Esophagus (tissue), 2 donors: ENCODE results near the gene ARSD. TPM values are rescaled to one million over a fixed set of nuclear protein-coding genes. Genes with fewer than 3 reads are reported as not detected.
"Not testable (repeated sequence)": the region's sequence is repeated elsewhere in the genome, so short reads cannot be mapped to it uniquely, and the experiment has no call there.

Experiments used
- H3K27ac ChIP-seq, 2 donors: one replicate each; pipeline ENCODE4 v1.5.1; 2013; ENCODE audit warnings: low read depth in 2 of 2, mild to moderate bottlenecking in 2 of 2, inconsistent platforms in 1 of 2, low read length in 1 of 2, moderate library complexity in 1 of 2
- H3K27me3 ChIP-seq, 2 donors: one replicate each; pipeline ENCODE4 v1.6.1; 2013; ENCODE audit warnings: low read length in 2 of 2, control low read depth in 1 of 2, mild to moderate bottlenecking in 1 of 2; ENCODE audit not compliant: insufficient read depth in 2 of 2, control insufficient read depth in 1 of 2
- H3K36me3 ChIP-seq, 2 donors: one replicate each; pipeline ENCODE4 v1.6.1; 2013; ENCODE audit warnings: low read length in 1 of 2; ENCODE audit not compliant: control insufficient read depth in 2 of 2, insufficient read depth in 2 of 2
- H3K4me1 ChIP-seq, 2 donors: one replicate each; pipeline ENCODE4 v1.6.1; 2013; ENCODE audit warnings: low read length in 1 of 2; ENCODE audit not compliant: control insufficient read depth in 2 of 2, insufficient read depth in 2 of 2
- H3K4me3 ChIP-seq, 2 donors: one replicate each; pipeline ENCODE4 v1.5.1; 2013; ENCODE audit warnings: low read length in 2 of 2, mild to moderate bottlenecking in 2 of 2, low read depth in 1 of 2, moderate library complexity in 1 of 2
- H3K9me3 ChIP-seq, 2 donors: one replicate each; pipeline ENCODE4 v1.6.1; 2013; ENCODE audit warnings: mild to moderate bottlenecking in 2 of 2, low read depth in 1 of 2, low read length in 1 of 2, moderate library complexity in 1 of 2; ENCODE audit not compliant: control insufficient read depth in 2 of 2, insufficient read depth in 1 of 2
- WGBS, 2 donors: extraction: QIAGEN DNeasy Blood & Tissue Kit; methylation state at CpG; one replicate each; pipeline ENCODE4 v1.1.7; 2013; 5-methylcytosine and 5-hydroxymethylcytosine counted together
- polyA plus RNA-seq, 2 donors: library from polyadenylated mRNA; stranded (reverse); fragments of 200-250 nt; gene quantifications; one replicate each; pipeline ENCODE4 v1.2.3, GENCODE V29; 2013
- donor health status: healthy with polysubstance abuse.
- donor health status: Bipolar disorder and iron deficiency.

Gene ARSD, protein sequence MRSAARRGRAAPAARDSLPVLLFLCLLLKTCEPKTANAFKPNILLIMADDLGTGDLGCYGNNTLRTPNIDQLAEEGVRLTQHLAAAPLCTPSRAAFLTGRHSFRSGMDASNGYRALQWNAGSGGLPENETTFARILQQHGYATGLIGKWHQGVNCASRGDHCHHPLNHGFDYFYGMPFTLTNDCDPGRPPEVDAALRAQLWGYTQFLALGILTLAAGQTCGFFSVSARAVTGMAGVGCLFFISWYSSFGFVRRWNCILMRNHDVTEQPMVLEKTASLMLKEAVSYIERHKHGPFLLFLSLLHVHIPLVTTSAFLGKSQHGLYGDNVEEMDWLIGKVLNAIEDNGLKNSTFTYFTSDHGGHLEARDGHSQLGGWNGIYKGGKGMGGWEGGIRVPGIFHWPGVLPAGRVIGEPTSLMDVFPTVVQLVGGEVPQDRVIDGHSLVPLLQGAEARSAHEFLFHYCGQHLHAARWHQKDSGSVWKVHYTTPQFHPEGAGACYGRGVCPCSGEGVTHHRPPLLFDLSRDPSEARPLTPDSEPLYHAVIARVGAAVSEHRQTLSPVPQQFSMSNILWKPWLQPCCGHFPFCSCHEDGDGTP
- polyA plus RNA-seq: 10 to 100 TPM; 10.5 to 10.9 TPM

DNA sequence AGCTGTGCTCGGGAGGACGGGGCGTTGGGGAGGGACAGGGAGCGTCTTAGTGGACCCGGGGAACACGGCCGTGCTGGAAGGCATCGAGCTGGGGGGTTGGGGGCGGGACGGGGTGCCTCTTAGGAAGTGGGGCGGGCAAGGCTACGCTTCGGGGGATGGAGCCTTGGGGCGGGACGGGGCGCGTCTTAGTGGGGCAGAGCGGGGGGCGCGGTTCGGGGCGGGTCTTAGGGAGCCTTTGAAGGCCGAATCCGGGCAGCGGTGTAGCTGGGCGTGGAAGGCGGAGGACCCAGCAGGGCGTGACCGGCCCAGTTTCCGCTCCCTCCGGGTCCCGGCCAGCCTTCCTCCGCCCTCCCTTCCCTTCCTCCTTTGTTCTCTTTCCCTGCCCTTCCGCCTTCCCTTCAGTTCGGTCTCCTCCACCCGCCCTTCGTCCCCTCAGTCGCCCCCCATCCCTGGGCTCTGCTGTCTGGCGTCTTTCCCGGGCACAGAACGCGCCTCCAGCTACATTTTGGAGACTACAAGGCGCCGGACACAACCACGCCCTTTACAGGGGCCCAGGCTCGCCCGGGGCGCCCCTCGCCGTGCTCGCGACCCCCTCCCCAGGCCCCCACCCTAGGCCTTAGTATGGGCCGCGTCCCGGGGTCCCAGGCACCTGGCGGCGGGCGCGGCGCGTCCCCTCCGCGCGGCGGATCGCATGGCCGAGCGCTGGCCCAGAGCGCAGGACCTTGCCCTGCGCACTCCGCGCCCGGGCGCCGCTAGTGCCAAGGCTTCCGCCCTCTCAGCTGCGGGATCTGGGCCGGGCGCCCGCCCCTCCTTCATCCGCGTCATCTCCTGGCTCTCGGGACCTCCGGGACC, at the start of gene ARSD:
TSS of gene ARSD (minus strand) at position 757 of the 852 bp plus-strand sequence. CDS start at position 693, 64 bp downstream.
- Histone ChIP-seq H3K4me1 (no peaks in the 10 kb centered on the region), H3K27ac (peak within 1 kb of the TSS; percentile 97 to 98), H3K27me3 (no peaks in the 10 kb centered on the region), H3K9me3 (peaks cover 0 to 2% of the 10 kb centered on the region in 2 donors), H3K36me3 (no peaks in the 10 kb centered on the region), H3K4me3 (peak within 1 kb of the TSS; percentile 74 to 83)
- 1% methylated on average over 35 to 82 of the region's 84 CpGs for WGBS, 2 donors

DNA sequence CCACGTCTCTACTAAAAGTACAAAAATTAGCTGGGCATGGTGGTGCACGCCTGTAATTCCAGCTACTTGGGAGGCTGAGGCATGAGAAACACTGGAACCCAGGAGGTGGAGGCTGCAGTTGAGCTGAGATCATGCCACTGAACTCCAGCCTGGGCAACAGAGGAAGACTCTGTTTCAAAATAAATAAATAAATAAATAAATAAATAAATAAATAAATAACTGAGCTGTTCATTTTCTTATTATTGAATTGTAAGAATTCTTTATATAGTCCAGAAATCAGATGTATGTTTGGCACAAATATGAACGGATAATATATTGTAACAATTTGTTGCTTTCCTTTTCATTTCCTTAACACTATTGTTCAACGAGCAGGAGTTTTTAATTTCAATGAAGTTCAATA, 49.5 kb upstream of the ARSD start:
- not testable (repeated sequence) for H3K4me1 ChIP-seq, H3K27me3 ChIP-seq, H3K4me3 ChIP-seq, H3K9me3 ChIP-seq, H3K36me3 ChIP-seq, H3K27ac ChIP-seq
- WGBS, 2 donors: 83 to 87% methylated on average over 4 of the region's 4 CpGs

DNA sequence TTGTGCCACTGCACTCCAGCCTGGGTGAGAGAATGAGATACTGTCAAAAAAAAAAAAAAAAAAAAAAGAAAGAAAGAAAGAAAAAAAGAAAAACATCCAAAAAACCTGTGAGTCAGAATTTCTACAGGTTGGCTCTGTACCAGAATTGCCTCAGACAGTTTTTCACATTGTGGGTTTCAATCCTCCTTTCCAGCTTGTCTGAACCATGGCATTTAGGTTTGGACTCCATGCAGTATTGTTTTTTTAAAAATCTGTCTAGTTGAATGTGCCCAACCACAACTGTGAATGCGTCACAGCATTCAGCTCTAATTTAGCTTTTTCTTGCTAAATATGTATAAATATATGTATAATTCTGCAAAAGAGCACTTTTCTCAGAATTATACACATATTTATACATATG, 45.8 kb upstream of the ARSD start:
- no peaks in the 10 kb centered on the region for H3K4me1 ChIP-seq
- WGBS, 2 donors: 68 to 78% methylated on average over 1 of the region's 1 CpG
- H3K9me3 ChIP-seq: no peaks in the 10 kb centered on the region
- no peaks in the 10 kb centered on the region for H3K27me3 ChIP-seq
- no peak overlapping the region for H3K27ac ChIP-seq
- no peaks in the 10 kb centered on the region for H3K36me3 ChIP-seq
- no peak overlapping the region for H3K4me3 ChIP-seq

DNA sequence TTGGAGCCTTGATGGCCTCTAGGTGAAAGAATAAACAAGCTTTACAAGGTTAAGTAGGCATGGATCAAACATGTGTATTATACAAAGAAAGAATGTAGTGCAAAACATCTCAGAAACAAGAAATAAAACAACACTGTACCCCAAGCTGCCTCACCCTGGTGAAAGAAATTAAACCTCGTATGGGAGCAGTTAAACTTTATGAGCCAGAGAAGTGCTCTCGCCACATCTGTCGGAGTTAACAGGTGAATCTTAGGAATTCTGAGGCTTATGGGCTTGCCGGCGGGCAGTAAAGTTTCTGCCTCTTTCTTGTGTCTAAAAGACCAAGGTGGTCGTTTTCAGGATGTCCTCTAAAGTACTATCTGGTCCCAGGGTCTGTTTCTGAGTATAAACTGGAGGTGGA, 43.3 kb upstream of the ARSD start:
- Histone ChIP-seq H3K27ac (no peak overlapping the region), H3K27me3 (no peaks in the 10 kb centered on the region), H3K9me3 (no peaks in the 10 kb centered on the region), H3K4me1 (no peaks in the 10 kb centered on the region), H3K4me3 (no peak overlapping the region), H3K36me3 (no peaks in the 10 kb centered on the region)
- WGBS, 2 donors: 84 to 88% methylated on average over 6 of the region's 6 CpGs

DNA sequence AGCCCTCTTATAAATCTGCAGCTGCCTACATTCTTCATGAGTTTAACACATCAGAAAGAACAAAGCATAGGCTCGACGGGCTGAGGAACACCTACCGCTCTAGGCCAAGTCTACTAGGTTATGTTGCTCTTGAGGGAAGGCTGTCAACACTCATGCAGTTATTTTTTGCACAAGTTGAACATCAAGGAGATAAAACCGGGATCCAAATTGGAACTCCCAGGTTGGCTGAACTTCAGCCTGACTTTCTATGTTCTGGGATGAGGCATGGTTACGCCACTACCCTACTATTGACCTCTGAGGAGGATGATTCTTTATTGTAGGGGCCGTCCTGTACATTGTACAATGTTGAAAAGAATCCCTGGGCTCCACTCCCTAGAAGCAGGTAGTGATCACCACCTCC, 39.9 kb upstream of the ARSD start:
- WGBS, 2 donors: 76 to 81% methylated on average over 6 of the region's 6 CpGs
- no peak overlapping the region for H3K27ac ChIP-seq

DNA sequence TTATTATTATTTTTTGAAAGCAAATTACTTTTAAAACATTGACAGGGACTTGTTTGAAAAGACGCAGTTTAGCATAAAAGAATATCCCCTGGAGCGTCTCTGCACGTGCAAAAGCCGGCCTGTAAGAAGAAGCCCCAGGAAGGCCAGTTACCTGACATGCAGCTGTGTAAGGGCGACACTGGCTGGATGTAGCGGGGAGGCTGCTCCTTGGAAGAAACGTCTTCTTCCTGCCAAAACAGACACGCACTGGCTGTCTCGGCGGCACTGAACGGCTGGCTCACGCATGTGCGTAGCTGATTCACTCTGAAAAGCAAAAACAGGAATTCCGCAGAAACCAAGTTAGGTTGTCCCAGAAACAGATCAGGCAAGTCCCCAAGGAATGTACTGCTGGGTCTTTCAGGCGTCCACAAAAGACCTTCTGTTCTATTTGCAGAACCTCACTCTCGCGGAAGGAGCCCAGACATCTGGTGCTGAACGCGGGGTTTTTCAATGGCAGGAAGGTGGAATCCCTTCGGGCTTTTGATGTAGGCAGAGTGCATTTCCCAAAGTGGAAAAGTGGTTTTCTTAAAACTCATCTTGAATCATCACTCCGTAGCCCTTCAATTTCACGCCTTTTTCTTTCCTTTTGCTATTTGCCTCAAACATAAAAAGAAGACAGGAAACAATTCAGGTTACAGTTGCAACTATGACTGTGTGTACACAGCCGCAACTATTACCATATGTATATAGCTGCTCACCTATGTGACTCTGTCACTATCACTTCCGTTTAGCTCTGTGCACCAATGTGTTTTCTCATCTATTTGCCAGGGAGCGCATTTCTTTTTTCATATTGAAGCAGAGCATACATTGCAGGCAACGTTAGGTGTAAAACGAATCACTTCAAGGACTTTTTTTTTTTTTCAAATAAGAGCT, 39.1 kb upstream of the ARSD start:
- 39 to 58% methylated on average over 27 of the region's 27 CpGs for WGBS, 2 donors
- Histone ChIP-seq H3K4me3 (peak overlapping the region in 1 of 2 donors; percentile 24), H3K27ac (no peak overlapping the region)

More for the DNA sequence above, 39.9 kb upstream of the ARSD start:
- Histone ChIP-seq H3K4me1 (no peaks in the 10 kb centered on the region), H3K9me3 (no peaks in the 10 kb centered on the region), H3K4me3 (no peak overlapping the region), H3K36me3 (no peaks in the 10 kb centered on the region), H3K27me3 (no peaks in the 10 kb centered on the region)

DNA sequence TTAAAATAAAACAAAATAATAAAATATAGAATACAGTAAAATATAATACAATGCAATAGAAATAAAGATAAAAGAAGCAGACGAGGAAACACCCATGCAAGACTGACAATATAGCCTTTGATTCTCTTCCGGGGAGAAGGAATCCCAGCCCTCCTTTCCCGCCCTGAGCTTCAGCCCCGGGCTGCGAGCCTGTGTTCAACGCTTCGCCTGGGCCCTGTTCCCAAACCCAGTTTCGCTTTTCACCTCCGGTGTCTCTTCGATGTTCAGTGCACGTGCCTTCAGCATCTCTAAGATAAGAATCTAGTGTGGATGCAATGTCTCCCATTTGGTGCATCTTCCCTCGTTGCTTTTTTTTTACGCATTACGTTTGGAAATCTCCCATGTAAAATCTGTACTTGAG, 38.4 kb upstream of the ARSD start:
- Histone ChIP-seq H3K4me1 (no peaks in the 10 kb centered on the region), H3K9me3 (no peaks in the 10 kb centered on the region), H3K36me3 (no peaks in the 10 kb centered on the region), H3K27me3 (no peaks in the 10 kb centered on the region), H3K4me3 (no peak overlapping the region), H3K27ac (no peak overlapping the region)
- WGBS, 2 donors: 54 to 78% methylated on average over 14 of the region's 14 CpGs

More for the DNA sequence above, 39.1 kb upstream of the ARSD start:
- no peaks in the 10 kb centered on the region for H3K9me3 ChIP-seq
- H3K36me3 ChIP-seq: no peaks in the 10 kb centered on the region
- H3K27me3 ChIP-seq: no peaks in the 10 kb centered on the region
- H3K4me1 ChIP-seq: no peaks in the 10 kb centered on the region

DNA sequence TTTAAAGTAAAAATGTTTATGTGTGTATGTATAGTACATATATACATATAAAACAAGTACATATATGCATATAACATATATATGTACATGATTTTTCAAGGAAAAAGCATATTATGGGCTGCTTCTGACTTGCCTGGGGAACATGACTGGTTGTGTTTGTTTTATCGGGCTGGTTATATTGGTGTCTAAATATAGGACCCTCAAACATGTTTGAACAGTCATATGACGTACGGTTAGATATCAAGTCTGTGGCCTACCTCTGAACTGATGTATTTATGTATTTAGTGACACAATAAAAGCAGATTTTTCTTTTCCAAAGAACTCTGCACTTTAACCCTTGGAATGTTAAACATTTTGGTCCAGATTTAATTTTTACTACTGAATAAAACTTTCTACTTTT, 37.9 kb upstream of the ARSD start:
- no peaks in the 10 kb centered on the region for H3K4me1 ChIP-seq
- no peak overlapping the region for H3K27ac ChIP-seq
- no peak overlapping the region for H3K4me3 ChIP-seq
- no peaks in the 10 kb centered on the region for H3K36me3 ChIP-seq
- H3K27me3 ChIP-seq: no peaks in the 10 kb centered on the region
- 60 to 66% methylated on average over 3 of the region's 3 CpGs for WGBS, 2 donors
- H3K9me3 ChIP-seq: no peaks in the 10 kb centered on the region

DNA sequence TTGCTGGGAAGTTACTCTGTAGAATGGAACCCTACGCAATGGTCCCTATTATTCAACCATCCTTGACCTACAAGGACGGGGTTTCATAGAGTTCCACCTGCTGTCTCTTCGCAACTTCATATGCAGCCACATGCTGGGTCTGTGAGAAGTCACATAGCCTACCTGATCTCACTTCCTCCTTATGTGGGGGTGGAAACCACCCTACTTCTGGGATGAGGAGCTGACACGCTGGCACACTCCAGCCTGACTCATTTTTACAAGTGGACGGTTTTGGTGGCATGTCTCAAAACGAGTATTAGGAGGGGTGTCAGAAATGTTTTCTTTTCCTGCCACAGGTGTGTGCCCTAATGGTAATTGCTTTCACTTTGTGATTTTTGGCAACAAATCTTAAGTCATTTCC, 36.8 kb upstream of the ARSD start:
- Histone ChIP-seq H3K4me1 (no peaks in the 10 kb centered on the region), H3K36me3 (no peaks in the 10 kb centered on the region), H3K27me3 (no peaks in the 10 kb centered on the region), H3K4me3 (no peak overlapping the region), H3K9me3 (no peaks in the 10 kb centered on the region), H3K27ac (no peak overlapping the region)
- WGBS, 2 donors: 71 to 77% methylated on average over 6 of the region's 6 CpGs
